ENCODE results near the gene INSR. TPM values are rescaled to one million over a fixed set of nuclear protein-coding genes. Genes with fewer than 3 reads are reported as not detected.

INSR gene
- total and polyA plus RNA-seq, 12 donors, result 20.2 to 157 (median 99.0) TPM

DNA sequence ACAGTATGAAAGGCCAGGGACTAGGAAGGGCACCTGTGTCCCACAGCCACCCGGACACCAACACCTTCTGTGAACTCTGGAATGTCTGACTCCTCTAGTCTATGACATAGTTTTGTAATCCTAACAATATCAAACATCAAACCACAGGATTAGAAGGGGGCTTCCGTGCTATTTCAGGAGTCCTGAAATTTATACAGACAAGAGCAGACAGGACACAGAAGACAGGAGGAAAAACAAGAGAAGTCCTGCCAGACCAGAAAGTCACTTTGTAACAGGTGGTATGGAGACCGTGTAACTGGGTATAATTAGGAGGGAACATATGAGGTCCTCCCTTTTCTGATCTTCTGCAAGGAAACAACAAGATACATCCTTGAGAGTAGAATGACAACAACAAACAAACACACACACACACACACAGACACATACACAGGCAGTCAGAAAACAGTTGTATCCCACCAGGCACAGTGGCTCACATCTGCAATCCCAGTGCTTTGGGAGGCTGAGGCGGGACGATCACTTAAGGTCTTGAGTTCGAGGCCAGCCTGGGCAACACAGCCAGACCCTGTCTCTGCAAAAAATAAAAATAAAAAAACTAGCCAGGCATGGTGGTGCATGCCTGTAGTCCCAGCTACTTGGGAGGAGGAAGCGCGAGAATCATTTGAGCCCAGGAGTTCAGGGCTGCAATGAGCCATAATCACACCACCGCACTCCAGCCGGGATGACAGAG, 13.1 kb downstream of the INSR start:
- H3K27me3 ChIP-seq, result no peaks in the 10 kb centered on the region
- H3K4me1 ChIP-seq, result peaks cover 0 to 20% (median 0%) of the 10 kb centered on the region in 9 donors
- ATAC-seq (no peak), DNase-seq (no peak)
- no peaks in the 10 kb centered on the region for H3K9me3 ChIP-seq
- intact Hi-C loops (cut with DNase I), result loop anchor here in 1 of 10 donors (10.0 kb wide), 1 partner anchor 46 kb away; no protein-coding TSS in a partner anchor
- WGBS, 2 donors, result 80 to 82% methylated on average over 10 of the region's 10 CpGs
- H3K27ac ChIP-seq, result no peak overlapping the region
- H3K36me3 ChIP-seq, result peaks cover 0 to 41% (median 0%) of the 10 kb centered on the region in 9 donors
- no peak overlapping the region for H3K4me3 ChIP-seq
- TF ChIP-seq, protein P1, sequence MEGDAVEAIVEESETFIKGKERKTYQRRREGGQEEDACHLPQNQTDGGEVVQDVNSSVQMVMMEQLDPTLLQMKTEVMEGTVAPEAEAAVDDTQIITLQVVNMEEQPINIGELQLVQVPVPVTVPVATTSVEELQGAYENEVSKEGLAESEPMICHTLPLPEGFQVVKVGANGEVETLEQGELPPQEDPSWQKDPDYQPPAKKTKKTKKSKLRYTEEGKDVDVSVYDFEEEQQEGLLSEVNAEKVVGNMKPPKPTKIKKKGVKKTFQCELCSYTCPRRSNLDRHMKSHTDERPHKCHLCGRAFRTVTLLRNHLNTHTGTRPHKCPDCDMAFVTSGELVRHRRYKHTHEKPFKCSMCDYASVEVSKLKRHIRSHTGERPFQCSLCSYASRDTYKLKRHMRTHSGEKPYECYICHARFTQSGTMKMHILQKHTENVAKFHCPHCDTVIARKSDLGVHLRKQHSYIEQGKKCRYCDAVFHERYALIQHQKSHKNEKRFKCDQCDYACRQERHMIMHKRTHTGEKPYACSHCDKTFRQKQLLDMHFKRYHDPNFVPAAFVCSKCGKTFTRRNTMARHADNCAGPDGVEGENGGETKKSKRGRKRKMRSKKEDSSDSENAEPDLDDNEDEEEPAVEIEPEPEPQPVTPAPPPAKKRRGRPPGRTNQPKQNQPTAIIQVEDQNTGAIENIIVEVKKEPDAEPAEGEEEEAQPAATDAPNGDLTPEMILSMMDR (IDR thresholded peaks at IDR 0.05), result no peak

DNA sequence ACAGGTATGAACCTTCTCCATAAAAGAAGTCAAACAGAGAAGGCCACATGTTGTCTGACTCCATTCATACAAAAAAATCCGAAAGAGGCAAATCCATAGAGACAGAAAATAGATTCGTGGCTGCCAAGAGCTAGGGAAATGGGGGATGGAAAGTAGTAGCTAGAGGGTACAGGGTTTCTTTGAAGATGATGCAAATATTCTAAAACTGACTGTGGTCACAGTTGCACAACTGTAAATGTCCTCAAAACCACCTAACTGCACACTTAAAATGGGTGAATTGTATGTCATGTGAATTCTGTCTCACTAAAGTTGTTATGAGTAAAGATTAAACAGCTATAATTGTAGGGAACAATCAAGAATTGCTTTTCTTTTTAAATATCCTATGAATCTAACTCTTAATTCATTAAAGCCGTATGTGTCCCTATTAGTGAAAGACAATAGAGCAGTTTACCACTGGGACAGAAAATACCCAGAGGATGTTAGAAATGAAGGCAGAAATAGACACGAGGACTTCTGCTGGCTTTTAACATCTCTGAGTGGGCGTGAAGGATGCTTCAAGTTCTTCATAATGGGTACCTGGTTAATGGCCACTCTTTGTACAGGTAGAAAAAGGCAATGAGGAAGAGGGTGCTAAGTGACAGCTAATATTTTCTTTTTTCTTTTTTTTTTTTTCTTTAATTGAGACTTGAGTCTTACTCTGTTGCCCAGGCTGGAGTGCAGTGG, 21.2 kb downstream of the INSR start:
- H3K4me3 ChIP-seq, result no peak overlapping the region
- TF ChIP-seq, protein P1 (IDR thresholded peaks at IDR 0.05), result no peak
- H3K9me3 ChIP-seq, result no peaks in the 10 kb centered on the region
- peak overlapping the region in 1 of 10 donors; percentile 6 for H3K27ac ChIP-seq
- DNase-seq (no peak), ATAC-seq (no peak)
- peaks cover 0 to 45% (median 4%) of the 10 kb centered on the region in 9 donors for H3K4me1 ChIP-seq
- H3K27me3 ChIP-seq, result no peaks in the 10 kb centered on the region
- H3K36me3 ChIP-seq, result peaks cover 0 to 39% (median 2%) of the 10 kb centered on the region in 9 donors
- intact Hi-C loops (cut with DNase I), result no loop called here
- 58 to 60% methylated on average over 5 of the region's 5 CpGs for WGBS, 2 donors

DNA sequence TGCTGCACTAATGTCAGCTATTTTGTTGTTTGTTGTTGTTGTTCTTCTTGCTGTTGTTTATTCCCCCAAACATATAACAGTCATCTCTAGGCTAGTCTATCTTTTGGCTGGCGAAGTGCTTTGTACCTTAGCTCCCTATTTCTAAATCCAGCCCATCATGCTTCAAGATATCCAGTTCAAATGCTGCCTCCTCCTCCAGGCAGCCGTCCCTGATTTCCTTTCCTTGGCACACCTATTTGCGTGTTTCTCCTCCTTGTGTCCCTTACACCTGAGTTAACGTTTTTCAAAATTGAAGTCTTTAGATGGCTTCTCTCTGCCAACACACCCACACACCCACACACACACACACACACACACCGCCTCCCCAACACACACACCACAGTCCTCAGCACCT, 25.5 kb downstream of the INSR start:
- H3K9me3 ChIP-seq, result peaks cover 0 to 6% (median 0%) of the 10 kb centered on the region in 11 donors
- no peak overlapping the region for H3K4me3 ChIP-seq
- 92 to 96% methylated on average over 5 of the region's 5 CpGs for WGBS, 2 donors
- intact Hi-C loops (cut with DNase I), result no loop called here
- TF ChIP-seq, protein P1 (IDR thresholded peaks at IDR 0.05), result no peak
- H3K27me3 ChIP-seq, result no peaks in the 10 kb centered on the region
- no peak for DNase-seq
- H3K4me1 ChIP-seq, result peaks cover 0 to 43% (median 14%) of the 10 kb centered on the region in 9 donors
- H3K36me3 ChIP-seq, result peaks cover 0 to 46% (median 9%) of the 10 kb centered on the region in 9 donors
- ATAC-seq, result no peak
- no peak overlapping the region for H3K27ac ChIP-seq

DNA sequence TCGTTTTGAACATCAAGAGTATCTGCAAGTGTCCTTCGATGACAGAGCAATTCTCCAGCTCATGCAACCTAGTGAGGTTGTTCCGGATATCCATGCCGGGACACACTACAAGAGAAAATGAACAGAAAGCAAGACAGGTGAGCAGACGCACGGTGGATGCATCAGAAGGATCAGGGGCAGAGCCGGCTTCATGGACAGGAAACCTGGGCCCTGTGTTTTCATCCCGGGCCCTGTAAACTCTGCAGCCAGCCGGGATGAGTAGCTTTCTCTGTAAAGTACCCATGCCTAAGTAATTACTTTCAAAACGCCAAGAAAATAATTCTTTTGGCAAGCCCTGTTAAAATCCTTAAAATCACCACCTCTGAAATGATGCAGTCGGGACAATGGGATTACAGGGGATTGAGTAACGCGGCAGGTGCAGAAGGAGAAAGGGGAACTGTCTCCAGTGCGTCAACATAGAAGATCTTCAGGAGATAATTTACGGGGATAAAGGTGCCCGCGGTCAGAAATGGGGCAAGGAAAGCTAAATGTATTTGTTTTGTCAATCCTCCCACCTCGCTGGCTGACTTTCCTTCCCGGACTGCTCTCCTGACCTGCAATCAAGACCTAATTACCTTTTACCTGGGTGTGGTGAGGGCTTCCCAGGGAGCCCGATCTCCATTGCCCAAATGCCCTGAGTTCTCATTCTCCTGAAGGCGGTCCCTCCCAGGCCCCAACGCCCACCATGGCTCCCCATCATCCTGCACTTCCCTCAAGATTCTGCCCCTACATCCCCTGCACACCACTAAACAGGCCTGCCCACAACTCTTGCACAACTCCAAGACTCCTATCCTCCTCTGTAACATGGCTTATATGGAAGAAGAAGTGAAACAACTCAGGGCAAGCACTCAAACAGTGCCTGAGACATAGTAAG, 26.2 kb downstream of the INSR start:
- intact Hi-C loops (cut with DNase I), result no loop called here
- peaks cover 0 to 42% (median 20%) of the 10 kb centered on the region in 9 donors for H3K4me1 ChIP-seq
- DNase-seq (no peak), ATAC-seq (peak in 2 of 8 donors; percentile 41 to 48)
- no peak overlapping the region for H3K4me3 ChIP-seq
- TF ChIP-seq, protein P1 (IDR thresholded peaks at IDR 0.05), result no peak
- H3K9me3 ChIP-seq, result peaks cover 0 to 6% (median 0%) of the 10 kb centered on the region in 11 donors
- H3K27me3 ChIP-seq, result no peaks in the 10 kb centered on the region
- peaks cover 0 to 40% (median 9%) of the 10 kb centered on the region in 9 donors for H3K36me3 ChIP-seq
- H3K27ac ChIP-seq, result no peak overlapping the region
- 91% methylated on average over 22 of the region's 22 CpGs for WGBS, 2 donors

Measured in heart right ventricle (tissue), 16 donors.